Measurements from ENCODE around the gene MEIKIN.

DNA sequence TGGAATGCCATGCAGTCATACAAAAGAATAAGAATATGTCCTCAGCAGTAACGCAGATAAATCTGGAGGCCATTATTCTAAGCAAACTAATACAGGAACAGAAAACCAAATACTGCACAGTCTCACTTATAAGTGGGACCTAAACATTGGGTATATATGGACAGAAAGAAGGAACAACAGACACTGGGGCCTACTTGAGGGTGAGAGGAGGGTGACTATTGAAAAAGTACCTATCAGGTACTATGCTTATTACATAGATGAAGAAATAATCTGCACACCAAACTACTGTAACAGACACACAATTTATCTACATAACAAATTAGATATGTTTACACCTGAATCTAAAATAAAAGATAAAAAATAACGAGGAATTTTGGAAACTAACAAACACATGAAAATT is 38.8 kb downstream of the MEIKIN start:
- TF ChIP-seq, protein P1, sequence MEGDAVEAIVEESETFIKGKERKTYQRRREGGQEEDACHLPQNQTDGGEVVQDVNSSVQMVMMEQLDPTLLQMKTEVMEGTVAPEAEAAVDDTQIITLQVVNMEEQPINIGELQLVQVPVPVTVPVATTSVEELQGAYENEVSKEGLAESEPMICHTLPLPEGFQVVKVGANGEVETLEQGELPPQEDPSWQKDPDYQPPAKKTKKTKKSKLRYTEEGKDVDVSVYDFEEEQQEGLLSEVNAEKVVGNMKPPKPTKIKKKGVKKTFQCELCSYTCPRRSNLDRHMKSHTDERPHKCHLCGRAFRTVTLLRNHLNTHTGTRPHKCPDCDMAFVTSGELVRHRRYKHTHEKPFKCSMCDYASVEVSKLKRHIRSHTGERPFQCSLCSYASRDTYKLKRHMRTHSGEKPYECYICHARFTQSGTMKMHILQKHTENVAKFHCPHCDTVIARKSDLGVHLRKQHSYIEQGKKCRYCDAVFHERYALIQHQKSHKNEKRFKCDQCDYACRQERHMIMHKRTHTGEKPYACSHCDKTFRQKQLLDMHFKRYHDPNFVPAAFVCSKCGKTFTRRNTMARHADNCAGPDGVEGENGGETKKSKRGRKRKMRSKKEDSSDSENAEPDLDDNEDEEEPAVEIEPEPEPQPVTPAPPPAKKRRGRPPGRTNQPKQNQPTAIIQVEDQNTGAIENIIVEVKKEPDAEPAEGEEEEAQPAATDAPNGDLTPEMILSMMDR (IDR thresholded peaks at IDR 0.05; ENCODE audit: extremely low read depth in 1 of 2, insufficient read depth in 1 of 2, low read depth in 1 of 2, low read length in 2 of 2): no peak
- TF ChIP-seq, protein P2, sequence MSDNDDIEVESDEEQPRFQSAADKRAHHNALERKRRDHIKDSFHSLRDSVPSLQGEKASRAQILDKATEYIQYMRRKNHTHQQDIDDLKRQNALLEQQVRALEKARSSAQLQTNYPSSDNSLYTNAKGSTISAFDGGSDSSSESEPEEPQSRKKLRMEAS (IDR thresholded peaks at IDR 0.05; ENCODE audit: insufficient read depth, insufficient read length): no peak
- no peak for TF ChIP-seq POLR2A (IDR thresholded peaks at IDR 0.05; ENCODE audit: low read depth, low read length)
- no peak for TF ChIP-seq JUN (IDR thresholded peaks at IDR 0.05; ENCODE audit: borderline replicate concordance, insufficient read depth, insufficient read length, low read depth)
- no peak for TF ChIP-seq EZH2 (IDR thresholded peaks at IDR 0.05; ENCODE audit: borderline replicate concordance, low read depth, low read length, severe bottlenecking)

All from endothelial cell of umbilical vein (primary cell).